Measurements from ENCODE around the gene MGAT4D.
"Not testable (repeated sequence)": the region's sequence is repeated elsewhere in the genome, so short reads cannot be mapped to it uniquely, and the experiment has no call there.

MGAT4D gene

GRCh38 chr4:140497747-140498636 is at the start of gene MGAT4D:
Gene MGAT4D, minus strand, starts transcription at chr4:140498293. Its CDS starts 71 bp downstream, at chr4:140498222.
- DNase-seq: no peak

GRCh38 chr4:140533951-140534480 is 35.9 kb upstream of the MGAT4D start:
- DNase-seq: no peak

DNA sequence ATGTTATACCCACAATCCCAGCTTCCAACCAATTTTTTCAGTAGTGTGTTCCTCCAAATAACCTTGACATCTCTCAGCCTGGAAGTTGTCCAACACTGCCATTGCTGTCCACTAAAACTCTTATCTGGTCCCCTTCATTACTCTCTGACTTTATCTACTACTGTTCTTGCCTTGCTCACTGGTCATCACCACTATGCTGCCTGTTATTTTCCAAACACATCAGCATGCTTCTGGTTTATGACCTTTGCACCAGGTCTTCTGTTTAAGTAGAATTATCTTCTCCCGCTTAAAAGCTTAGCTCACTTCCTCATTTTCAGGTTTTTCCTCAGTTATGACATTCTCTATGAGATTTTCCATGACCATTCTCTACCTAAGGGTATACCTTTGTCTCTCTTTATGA is 31.3 kb upstream of the MGAT4D start:
- DNase-seq: peak in 1 of 2 donors; percentile 2

DNA sequence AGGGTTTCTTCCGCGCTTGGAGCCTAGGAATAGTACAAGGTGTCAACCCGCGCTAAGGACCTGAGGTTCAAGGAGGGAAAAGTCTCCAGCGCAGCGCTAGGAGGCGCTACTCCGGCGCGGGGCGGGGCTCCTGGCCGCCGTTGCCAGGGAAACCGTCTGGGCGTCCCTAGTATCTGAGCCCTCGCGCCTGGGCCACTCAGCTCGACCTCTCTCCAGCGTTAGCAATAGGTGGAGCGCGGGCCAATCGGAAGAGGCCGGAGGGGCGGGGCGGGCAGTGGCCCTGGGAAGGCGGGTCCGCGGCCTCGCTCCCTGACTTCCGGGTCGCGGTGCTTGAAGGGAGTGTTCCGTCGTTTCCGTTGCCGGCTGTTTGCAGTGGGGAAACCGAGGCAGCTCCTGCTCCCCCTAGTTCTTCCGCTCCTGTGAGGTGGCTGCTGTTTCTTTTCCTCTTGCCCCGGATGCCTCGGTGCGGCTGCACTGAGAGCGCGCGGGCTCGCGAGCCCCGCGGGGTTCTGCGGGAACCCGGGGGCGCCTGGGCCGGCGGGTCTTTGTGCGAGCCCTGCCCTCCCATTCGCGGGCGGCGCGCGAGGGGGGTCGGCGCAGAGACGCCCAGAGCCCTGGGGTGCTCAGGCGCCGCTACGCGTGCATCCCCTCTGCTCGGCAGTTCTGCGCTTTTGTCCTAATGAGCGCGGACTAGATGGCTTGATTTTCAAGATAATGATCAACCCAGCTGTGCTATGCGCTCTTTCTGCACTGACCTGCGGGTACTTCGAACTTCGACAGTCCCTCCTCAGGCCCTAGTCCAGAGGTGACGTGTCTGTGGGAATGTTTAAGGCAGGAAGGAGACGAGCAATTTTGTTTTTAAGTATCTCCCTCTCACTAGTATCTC is 26.0 kb upstream of the MGAT4D start, which contains the start of gene ELMOD2:
TSS of gene ELMOD2 (plus strand) at position 312 of the 886 bp plus-strand sequence. CDS start 1,261 bp downstream, outside the sequence.
- peak; percentile 97 to 98 for DNase-seq

GRCh38 chr4:140523370-140523856 is 25.3 kb upstream of the MGAT4D start:
- peak in 1 of 2 donors; percentile 79 for DNase-seq

GRCh38 chr4:140515423-140515822 is 17.3 kb upstream of the MGAT4D start:
- DNase-seq: no peak

- DNase-seq: not testable (repeated sequence)
Observed at GRCh38 chr4:140513765-140514164, 15.7 kb upstream of the MGAT4D start.

DNA sequence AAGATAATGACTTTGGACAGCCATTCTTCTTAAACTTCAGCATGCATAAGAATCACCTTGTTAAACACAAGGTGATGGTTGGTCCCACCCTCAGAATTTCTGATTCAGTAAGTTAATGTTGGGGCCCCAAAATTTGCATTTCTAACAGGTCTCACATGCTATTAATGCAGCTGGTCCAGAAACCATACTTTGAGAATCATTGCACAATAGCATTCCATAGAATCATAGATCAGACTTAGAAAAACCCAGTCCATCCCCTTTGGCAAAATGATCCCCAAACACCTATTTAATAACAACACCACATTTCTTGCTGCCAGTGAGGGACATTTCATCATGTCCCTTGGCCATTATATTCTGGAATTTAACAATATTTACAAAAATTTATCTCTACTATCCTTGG is 6.2 kb upstream of the MGAT4D start:
- no peak for DNase-seq

- DNase-seq: no peak
Observed at GRCh38 chr4:140499391-140499790, 1.3 kb upstream of the MGAT4D start.

GRCh38 chr4:140497405-140497746 is 717 bp downstream of the MGAT4D start:
- no peak for DNase-seq

DNA sequence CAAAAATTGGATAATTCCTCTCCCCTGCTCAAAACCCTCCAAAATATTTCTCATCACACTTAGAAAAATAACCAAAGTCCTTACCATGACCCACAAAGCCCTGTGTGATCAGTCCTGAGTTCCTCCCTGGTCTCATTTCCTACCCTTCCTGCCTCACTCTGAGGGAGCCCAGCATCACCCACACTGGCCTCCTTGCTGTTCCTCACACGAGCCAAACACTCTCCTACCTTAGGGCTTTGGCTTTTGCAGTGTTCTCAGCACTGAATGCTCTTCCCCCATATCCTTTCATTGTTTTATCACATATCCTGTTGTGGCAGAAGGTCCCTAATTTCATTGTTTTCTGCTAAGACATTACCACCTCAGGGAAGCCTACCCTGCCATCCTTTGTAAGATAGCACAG is 12.2 kb downstream of the MGAT4D start:
- no peak for DNase-seq

DNA sequence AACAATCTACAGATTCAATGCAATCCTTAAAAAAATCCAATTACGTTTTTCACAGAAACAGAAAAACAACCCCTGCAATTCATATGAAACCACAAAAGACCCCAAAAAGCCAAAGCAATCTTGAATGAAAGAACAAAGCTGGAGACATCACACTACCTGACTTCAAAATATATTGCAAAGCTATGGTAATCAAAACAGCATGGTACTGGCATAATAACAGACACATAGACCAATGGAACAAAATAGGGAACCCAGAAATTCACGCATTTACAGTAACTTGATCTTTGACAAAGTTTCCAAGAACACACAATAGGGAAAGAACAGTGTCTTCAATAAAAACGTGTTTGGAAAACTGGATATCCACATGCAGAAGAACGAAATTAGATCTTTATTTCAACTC is 14.6 kb downstream of the MGAT4D start:
- no peak for DNase-seq

DNA sequence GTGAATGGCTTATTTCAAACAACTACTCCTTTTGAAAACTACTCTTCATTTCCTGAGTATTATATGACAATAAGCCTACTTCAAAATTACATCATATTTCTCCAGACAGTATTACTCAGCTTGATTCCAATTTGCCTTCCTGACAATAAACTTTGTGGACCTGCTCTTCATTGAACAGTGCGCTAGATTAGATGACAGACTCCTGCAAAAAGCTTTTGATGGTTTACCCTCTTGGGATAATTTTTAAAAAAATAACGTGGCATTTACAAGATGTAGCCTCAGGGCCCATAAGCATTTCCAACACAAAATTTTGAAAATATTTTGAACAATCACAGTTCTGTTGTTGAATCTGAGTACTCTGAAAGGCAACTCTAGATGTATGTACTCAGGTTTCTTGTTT is 25.9 kb downstream of the MGAT4D start:
- no peak for DNase-seq

DNA sequence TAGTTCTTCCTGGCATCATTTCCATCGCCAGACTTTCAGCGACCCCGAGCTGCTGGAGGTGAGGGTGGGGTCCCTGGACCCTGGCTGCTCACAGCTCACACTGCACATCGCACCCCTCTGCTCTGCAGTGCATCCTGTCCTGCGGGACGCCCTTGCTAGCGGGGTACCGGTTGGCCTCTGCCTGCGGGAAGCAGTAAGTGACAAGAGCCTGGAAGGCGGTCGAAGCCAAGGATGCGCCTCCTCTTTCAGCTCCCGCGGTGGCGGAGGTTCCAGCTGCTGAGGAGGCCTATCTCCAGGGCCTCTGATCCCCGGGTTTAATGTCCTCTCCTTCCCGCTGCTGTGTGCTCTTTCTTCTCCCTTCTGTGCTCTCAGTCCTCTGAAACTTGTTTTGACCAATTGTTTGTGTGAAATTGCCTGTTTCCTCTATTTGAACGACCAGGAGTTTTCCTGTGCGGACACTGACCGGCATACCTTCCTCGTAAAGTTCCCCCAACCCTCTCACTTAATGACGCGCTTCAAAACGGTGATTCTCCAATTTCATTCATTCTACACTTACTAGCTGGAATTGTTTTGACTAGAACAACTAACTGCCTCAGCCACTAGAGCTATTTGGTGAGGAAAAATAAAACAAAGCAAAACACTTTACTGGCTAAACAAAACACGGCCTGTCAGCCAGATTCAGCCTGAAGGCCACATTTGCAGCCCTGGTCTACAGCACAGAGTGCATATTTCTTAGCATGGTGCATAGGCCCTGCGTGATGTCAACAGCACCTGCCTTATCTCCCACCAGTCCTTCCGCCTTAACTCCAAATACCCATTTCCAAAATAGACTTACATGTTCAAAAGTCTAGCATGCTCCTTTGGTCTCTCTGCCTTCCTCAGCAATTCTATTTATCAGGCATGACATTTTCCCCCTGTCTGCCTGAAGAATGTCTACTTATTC is 28.0 kb downstream of the MGAT4D start:
- DNase-seq: no peak

- DNase-seq: no peak
Observed at GRCh38 chr4:140466146-140466545, 31.9 kb downstream of the MGAT4D start.

DNA sequence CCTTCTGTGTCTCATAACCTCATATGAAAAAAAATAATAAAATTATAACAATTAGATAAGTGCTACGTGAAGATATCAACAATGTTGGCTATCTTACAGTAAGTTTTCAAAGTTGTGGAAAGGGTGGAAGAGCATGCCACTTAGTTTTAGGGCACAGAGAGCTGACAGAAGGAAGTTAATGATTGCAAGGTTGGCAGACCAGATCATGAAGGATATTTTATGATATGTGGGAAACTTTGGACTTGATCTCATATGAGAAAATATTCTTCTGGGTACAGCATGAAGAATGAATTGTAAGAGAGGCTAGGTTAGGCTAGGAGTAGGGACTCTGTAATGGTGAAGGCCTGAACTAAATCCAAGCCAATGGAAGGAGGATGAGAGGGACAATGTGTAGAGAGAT is 34.5 kb downstream of the MGAT4D start:
- no peak for DNase-seq

- DNase-seq: no peak
Observed at GRCh38 chr4:140463182-140463581, 34.9 kb downstream of the MGAT4D start.

GRCh38 chr4:140450352-140450751 is 47.7 kb downstream of the MGAT4D start:
- DNase-seq: no peak

DNA sequence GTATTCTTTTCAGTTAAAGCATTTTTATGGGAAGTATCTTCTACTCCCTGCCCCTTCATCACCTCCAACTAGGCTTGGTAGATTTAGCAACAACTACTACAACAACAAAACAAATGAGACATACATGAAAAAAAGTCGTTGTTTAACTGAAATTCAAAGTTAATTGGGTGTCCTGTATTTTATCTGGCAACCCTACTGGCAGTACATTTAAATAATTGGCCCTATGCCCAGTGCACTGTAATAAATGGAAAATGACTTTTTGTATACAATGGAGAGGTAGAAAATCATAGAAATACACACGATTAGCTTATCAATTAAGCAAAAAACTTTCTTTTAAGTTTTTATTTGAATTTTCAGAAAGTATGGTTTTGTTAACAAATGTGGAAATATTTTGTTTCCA is 49.3 kb downstream of the MGAT4D start:
- no peak for DNase-seq

GRCh38 chr4:140448162-140448561 is 49.9 kb downstream of the MGAT4D start:
- DNase-seq: no peak

DNA sequence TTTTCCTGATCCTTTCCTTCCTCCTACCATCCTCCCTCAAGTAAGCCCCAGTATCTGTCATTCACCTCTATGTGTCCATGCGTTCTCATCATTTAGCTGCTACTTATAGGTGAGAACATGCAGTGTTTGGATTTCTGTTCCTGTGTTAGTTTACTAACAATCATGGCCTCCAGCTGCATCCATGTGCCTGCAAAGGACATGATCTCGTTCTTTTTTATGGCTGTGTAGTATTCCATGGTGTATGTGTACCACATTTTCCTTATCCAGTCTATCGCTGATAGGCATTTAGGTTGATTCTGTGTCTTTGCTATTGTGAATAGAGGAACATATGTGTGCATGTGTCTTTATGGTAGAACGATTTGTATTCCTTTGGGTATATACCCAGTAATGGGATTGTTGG is 53.7 kb downstream of the MGAT4D start:
- not testable (repeated sequence) for DNase-seq

- DNase-seq: no peak
Observed at GRCh38 chr4:140439644-140440142, 58.4 kb downstream of the MGAT4D start.
